Measurements from ENCODE around the gene ARHGAP22.

DNA sequence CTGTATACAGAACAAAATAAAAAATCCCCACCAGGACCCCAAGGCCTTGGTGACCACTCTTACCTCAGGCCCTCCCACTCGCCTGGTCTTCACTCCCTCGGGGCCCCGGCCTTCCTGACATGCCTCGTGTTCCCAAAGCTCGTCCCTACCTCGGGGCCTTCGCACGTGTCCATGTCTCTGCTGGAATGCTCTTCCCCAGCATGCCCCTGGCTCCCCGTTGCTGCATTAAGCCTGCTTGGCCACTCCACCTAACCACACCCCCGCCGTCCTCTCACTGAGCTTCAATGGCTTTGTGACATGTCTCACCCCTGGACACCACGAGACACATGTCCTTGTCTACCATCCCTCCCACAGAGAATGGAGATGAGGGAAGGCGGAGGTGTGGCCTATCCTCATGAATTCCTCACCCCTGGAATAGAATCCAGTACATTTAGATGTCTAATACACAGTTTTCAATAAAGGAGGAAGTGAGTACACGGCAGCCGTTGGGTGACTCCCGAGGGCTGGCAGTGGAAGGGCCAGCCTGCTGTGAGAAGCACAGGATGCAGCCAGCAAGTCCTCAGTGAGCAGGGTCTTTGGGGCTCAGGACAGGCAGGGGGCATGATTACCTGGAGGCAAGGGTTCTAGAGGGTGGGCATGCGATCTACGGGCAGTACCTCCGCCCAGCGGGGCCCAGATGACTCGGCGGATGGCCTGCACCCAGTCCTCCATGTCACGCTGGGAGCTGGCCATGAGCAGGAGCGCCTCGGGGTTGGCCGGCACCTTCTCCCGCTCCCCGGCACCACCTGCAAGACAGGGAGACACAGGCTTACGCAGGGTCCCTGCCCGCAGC is 125.7 kb downstream of the ARHGAP22 start:
- no peak for TF ChIP-seq CTCF (conservative IDR thresholded peaks at IDR 0.05; ENCODE audit: low read depth in 2 of 2)
- no peak for TF ChIP-seq POLR2AphosphoS5 (IDR thresholded peaks at IDR 0.05; ENCODE audit: low read depth)
- no peak for TF ChIP-seq EZH2 (IDR thresholded peaks at IDR 0.05; ENCODE audit: low read depth, unreplicated experiment)
- TF ChIP-seq EZH2phosphoT487 (IDR thresholded peaks at IDR 0.05; ENCODE audit: unreplicated experiment) = no peak
- no peak for TF ChIP-seq ZNF462 (CRISPR knock-in tag; IDR thresholded peaks at IDR 0.05)
- TF ChIP-seq REST (IDR thresholded peaks at IDR 0.05; ENCODE audit: unreplicated experiment) = no peak

Data from GM23338 (cell line).